ENCODE results near the gene LMNA. TPM values are rescaled to one million over a fixed set of nuclear protein-coding genes. Genes with fewer than 3 reads are reported as not detected.
A peak's percentile ranks its signal among the peaks of the same experiment; 100 is the strongest.

Gene LMNA
- total and polyA plus RNA-seq, 4 donors: 60.4 to 160 (median 97.2) TPM

DNA sequence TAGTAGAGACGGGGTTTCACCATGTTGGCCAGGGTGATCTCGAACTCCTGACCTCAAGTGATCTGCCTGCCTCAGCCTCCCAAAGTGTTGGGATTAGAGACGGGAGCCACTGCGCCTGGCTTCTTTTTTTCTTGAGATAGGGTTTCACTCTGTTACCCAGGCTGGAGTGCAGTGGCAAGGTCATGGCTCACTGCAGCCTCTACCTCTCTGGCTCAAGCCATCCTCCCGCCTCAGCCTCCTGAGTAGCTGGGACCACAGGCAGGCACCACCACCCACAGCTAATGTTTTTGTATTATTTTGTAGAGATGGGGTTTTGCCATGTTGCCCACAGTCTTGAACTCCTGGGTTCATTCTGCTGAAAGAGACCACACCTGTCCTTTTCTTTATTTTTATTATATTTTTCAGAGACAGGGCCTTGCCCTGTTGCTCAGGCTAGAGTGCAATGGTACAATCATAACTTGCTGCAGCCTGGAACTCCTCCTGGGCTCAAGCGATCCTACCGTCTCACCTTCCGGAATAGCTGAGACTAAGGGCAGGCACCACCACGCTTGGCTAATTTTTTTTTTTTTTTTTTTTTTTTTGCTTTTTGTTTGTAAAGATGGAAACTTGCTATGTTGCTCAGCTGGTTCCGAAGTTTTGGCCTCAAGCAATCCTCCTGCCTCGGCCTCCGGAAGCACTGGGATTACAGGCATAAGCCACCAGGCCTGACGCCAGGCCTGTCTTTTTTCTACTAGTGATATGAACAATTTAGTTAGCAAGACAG is 3.1 kb downstream of the LMNA start:
- Histone ChIP-seq H3K4me1 (ENCODE audit: control insufficient read depth in 4 of 4, insufficient read depth in 4 of 4, low read length in 3 of 4) (peaks cover 16 to 60% (median 41%) of the 10 kb centered on the region in 4 donors), H3K9ac (ENCODE audit: low read depth in 1 of 2, low read length in 2 of 2) (peak overlapping the region; percentile 76 to 95), H3K27me3 (ENCODE audit: control insufficient read depth in 4 of 4, insufficient read depth in 4 of 4, low read length in 3 of 4) (no peaks in the 10 kb centered on the region), H3K27ac (ENCODE audit: low read depth in 1 of 2, low read length in 2 of 2) (peak overlapping the region; percentile 80 to 81), H3K36me3 (ENCODE audit: control insufficient read depth in 4 of 4, insufficient read depth in 3 of 4, low read depth in 1 of 4, low read length in 3 of 4) (no peaks in the 10 kb centered on the region), H3K4me3 (ENCODE audit: low read depth in 1 of 3, low read length in 3 of 3) (peak overlapping the region in 2 of 3 donors; percentile 5 to 21), H3K9me3 (ENCODE audit: control insufficient read depth in 4 of 4, low read length in 3 of 4) (no peaks in the 10 kb centered on the region)
- TF ChIP-seq YY1 (IDR thresholded peaks at IDR 0.05): no peak
- DNase-seq (ENCODE audit: low spot score): no peak
- 60% methylated on average over 13 of the region's 13 CpGs for WGBS

GRCh38 chr1:156118177-156118868 is 3.8 kb downstream of the LMNA start:
- DNase-seq (ENCODE audit: low spot score): peak; percentile 69
- Histone ChIP-seq H3K9me3 (ENCODE audit: control insufficient read depth in 4 of 4, low read length in 3 of 4) (no peaks in the 10 kb centered on the region), H3K4me1 (ENCODE audit: control insufficient read depth in 4 of 4, insufficient read depth in 4 of 4, low read length in 3 of 4) (peaks cover 16 to 66% (median 46%) of the 10 kb centered on the region in 4 donors), H3K27ac (ENCODE audit: low read depth in 1 of 2, low read length in 2 of 2) (peak overlapping the region; percentile 80 to 81), H3K9ac (ENCODE audit: low read depth in 1 of 2, low read length in 2 of 2) (peak overlapping the region; percentile 76 to 95), H3K36me3 (ENCODE audit: control insufficient read depth in 4 of 4, insufficient read depth in 3 of 4, low read depth in 1 of 4, low read length in 3 of 4) (no peaks in the 10 kb centered on the region), H3K27me3 (ENCODE audit: control insufficient read depth in 4 of 4, insufficient read depth in 4 of 4, low read length in 3 of 4) (no peaks in the 10 kb centered on the region), H3K4me3 (ENCODE audit: low read depth in 1 of 3, low read length in 3 of 3) (peak overlapping the region in 2 of 3 donors; percentile 5 to 21)
- TF ChIP-seq RXRA (IDR thresholded peaks at IDR 0.05) (peak; percentile 14 to 58), GABPA (IDR thresholded peaks at IDR 0.05 in 1 of 2, conservative IDR thresholded peaks at IDR 0.05 in 1 of 2) (peak in 1 of 2 donors; percentile 46), JUND (IDR thresholded peaks at IDR 0.05) (peak in 1 of 2 donors; percentile 16), SP1 (IDR thresholded peaks at IDR 0.05) (peak; percentile 72), NR2F2 (IDR thresholded peaks at IDR 0.05) (peak; percentile 24), ATF3 (IDR thresholded peaks at IDR 0.05) (no peak), HNF4G (IDR thresholded peaks at IDR 0.05) (no peak), TAF1 (conservative IDR thresholded peaks at IDR 0.05) (peak; percentile 78), REST (IDR thresholded peaks at IDR 0.05) (peak; percentile 87), FOXA2 (IDR thresholded peaks at IDR 0.05) (no peak), FOXA1 (IDR thresholded peaks at IDR 0.05) (no peak), YY1 (IDR thresholded peaks at IDR 0.05) (peak; percentile 79), MAX (IDR thresholded peaks at IDR 0.05) (peak; percentile 66), ZBTB33 (IDR thresholded peaks at IDR 0.05) (peak; percentile 56), RAD21 (IDR thresholded peaks at IDR 0.05) (no peak), HNF4A (conservative IDR thresholded peaks at IDR 0.05) (peak; percentile 67 to 69), EGR1 (IDR thresholded peaks at IDR 0.05; ENCODE audit: low read depth in 2 of 2) (peak in 1 of 2 donors; percentile 50)
- TF ChIP-seq, protein P1, sequence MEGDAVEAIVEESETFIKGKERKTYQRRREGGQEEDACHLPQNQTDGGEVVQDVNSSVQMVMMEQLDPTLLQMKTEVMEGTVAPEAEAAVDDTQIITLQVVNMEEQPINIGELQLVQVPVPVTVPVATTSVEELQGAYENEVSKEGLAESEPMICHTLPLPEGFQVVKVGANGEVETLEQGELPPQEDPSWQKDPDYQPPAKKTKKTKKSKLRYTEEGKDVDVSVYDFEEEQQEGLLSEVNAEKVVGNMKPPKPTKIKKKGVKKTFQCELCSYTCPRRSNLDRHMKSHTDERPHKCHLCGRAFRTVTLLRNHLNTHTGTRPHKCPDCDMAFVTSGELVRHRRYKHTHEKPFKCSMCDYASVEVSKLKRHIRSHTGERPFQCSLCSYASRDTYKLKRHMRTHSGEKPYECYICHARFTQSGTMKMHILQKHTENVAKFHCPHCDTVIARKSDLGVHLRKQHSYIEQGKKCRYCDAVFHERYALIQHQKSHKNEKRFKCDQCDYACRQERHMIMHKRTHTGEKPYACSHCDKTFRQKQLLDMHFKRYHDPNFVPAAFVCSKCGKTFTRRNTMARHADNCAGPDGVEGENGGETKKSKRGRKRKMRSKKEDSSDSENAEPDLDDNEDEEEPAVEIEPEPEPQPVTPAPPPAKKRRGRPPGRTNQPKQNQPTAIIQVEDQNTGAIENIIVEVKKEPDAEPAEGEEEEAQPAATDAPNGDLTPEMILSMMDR (IDR thresholded peaks at IDR 0.05; ENCODE audit: low read depth, low read length, missing input control): no peak
- 25% methylated on average over 8 of the region's 8 CpGs for WGBS

All from liver (tissue), 9 donors.